Activated T-cell treated with anti-CD3 and anti-CD28 coated beads, Interleukin-2, amount 50 U/mL, for 4 hours (primary cell): ENCODE measurements around the gene KAT2B. TPM values are rescaled to one million over a fixed set of nuclear protein-coding genes. Genes with fewer than 3 reads are reported as not detected.

Experiments
- ATAC-seq, 2 donors: fragments of 200-7000 bp; cut with Tn5 transposase; one replicate each; pipeline ENCODE4 v1.10.0; 2021
- DNase-seq: peaks from one replicate; pipeline ENCODE4 v3.0.0-alpha.2; 2020
- H3K27me3 Mint-ChIP-seq: one replicate; pipeline ENCODE4 v1.8.0; 2021; ENCODE audit warnings: low read depth, mixed read lengths
- H3K36me3 Mint-ChIP-seq: one replicate; pipeline ENCODE4 v1.8.0; 2022; ENCODE audit warnings: mixed read lengths; ENCODE audit not compliant: insufficient read depth
- H3K4me1 Mint-ChIP-seq: one replicate; pipeline ENCODE4 v1.8.0; 2021; ENCODE audit warnings: low read depth, mixed read lengths
- H3K4me3 Mint-ChIP-seq: one replicate; pipeline ENCODE4 v1.8.0; 2021; ENCODE audit warnings: mild to moderate bottlenecking, moderate library complexity, mixed read lengths
- H3K9me3 Mint-ChIP-seq: one replicate; pipeline ENCODE4 v1.8.0; 2021; ENCODE audit warnings: mixed read lengths
- total RNA-seq, 3 donors: library from RNA; stranded (reverse); gene quantifications; one replicate each; pipeline ENCODE4 v1.2.1, GENCODE V29; 2021

KAT2B gene
- total RNA-seq, 3 donors from 2014 or later: 11.5 to 28.0 (median 18.9) TPM

- no peak for DNase-seq
- ATAC-seq: no peak
- Mint-ChIP-seq H3K9me3 (no peaks in the 10 kb centered on the region), H3K36me3 (peaks cover 11% of the 10 kb centered on the region), H3K4me3 (no peak overlapping the region), H3K27me3 (no peaks in the 10 kb centered on the region), H3K4me1 (peaks cover 71% of the 10 kb centered on the region)
These were observed 24.7 kb downstream of the KAT2B start for GRCh38 chr3:20064796-20065564.

GRCh38 chr3:20066079-20066478 lies 25.8 kb downstream of the KAT2B start:
- ATAC-seq: no peak
- no peak for DNase-seq
- no peak overlapping the region for H3K4me3 Mint-ChIP-seq
- no peaks in the 10 kb centered on the region for H3K9me3 Mint-ChIP-seq
- peaks cover 9% of the 10 kb centered on the region for H3K36me3 Mint-ChIP-seq
- peaks cover 63% of the 10 kb centered on the region for H3K4me1 Mint-ChIP-seq
- no peaks in the 10 kb centered on the region for H3K27me3 Mint-ChIP-seq

- H3K9me3 Mint-ChIP-seq: no peaks in the 10 kb centered on the region
- H3K27me3 Mint-ChIP-seq: no peaks in the 10 kb centered on the region
- H3K4me1 Mint-ChIP-seq: peaks cover 59% of the 10 kb centered on the region
- H3K4me3 Mint-ChIP-seq: no peak overlapping the region
- ATAC-seq (no peak), DNase-seq (no peak)
- peaks cover 12% of the 10 kb centered on the region for H3K36me3 Mint-ChIP-seq
These were observed 26.8 kb downstream of the KAT2B start for GRCh38 chr3:20066850-20067617.

- Mint-ChIP-seq H3K4me3 (no peak overlapping the region), H3K9me3 (no peaks in the 10 kb centered on the region), H3K4me1 (peaks cover 48% of the 10 kb centered on the region), H3K27me3 (no peaks in the 10 kb centered on the region), H3K36me3 (peaks cover 19% of the 10 kb centered on the region)
- no peak for DNase-seq
- no peak for ATAC-seq
These were observed 28.4 kb downstream of the KAT2B start for GRCh38 chr3:20068512-20069177.

GRCh38 chr3:20069178-20069532 lies 28.9 kb downstream of the KAT2B start:
- DNase-seq (no peak), ATAC-seq (no peak)
- Mint-ChIP-seq H3K36me3 (peaks cover 19% of the 10 kb centered on the region), H3K4me3 (no peak overlapping the region), H3K27me3 (no peaks in the 10 kb centered on the region), H3K4me1 (peaks cover 43% of the 10 kb centered on the region), H3K9me3 (no peaks in the 10 kb centered on the region)

GRCh38 chr3:20071175-20071574 lies 30.9 kb downstream of the KAT2B start:
- H3K4me1 Mint-ChIP-seq: peaks cover 28% of the 10 kb centered on the region
- DNase-seq (no peak), ATAC-seq (no peak)
- peaks cover 19% of the 10 kb centered on the region for H3K36me3 Mint-ChIP-seq
- no peak overlapping the region for H3K4me3 Mint-ChIP-seq
- no peaks in the 10 kb centered on the region for H3K27me3 Mint-ChIP-seq
- H3K9me3 Mint-ChIP-seq: no peaks in the 10 kb centered on the region

- no peak overlapping the region for H3K4me3 Mint-ChIP-seq
- ATAC-seq: no peak
- no peaks in the 10 kb centered on the region for H3K9me3 Mint-ChIP-seq
- peaks cover 26% of the 10 kb centered on the region for H3K4me1 Mint-ChIP-seq
- peaks cover 23% of the 10 kb centered on the region for H3K36me3 Mint-ChIP-seq
- no peak for DNase-seq
- H3K27me3 Mint-ChIP-seq: no peaks in the 10 kb centered on the region
These were observed 32.2 kb downstream of the KAT2B start for GRCh38 chr3:20072422-20072821.

GRCh38 chr3:20073068-20073467 lies 32.8 kb downstream of the KAT2B start:
- ATAC-seq: no peak
- no peak for DNase-seq
- H3K9me3 Mint-ChIP-seq: no peaks in the 10 kb centered on the region
- peaks cover 24% of the 10 kb centered on the region for H3K4me1 Mint-ChIP-seq
- H3K36me3 Mint-ChIP-seq: peaks cover 23% of the 10 kb centered on the region
- no peak overlapping the region for H3K4me3 Mint-ChIP-seq
- H3K27me3 Mint-ChIP-seq: no peaks in the 10 kb centered on the region

- Mint-ChIP-seq H3K9me3 (no peaks in the 10 kb centered on the region), H3K36me3 (peaks cover 21% of the 10 kb centered on the region), H3K27me3 (no peaks in the 10 kb centered on the region), H3K4me1 (peaks cover 18% of the 10 kb centered on the region), H3K4me3 (no peak overlapping the region)
- DNase-seq (no peak), ATAC-seq (no peak)
These were observed 33.4 kb downstream of the KAT2B start for GRCh38 chr3:20073683-20074082.

GRCh38 chr3:20074226-20075063 lies 34.2 kb downstream of the KAT2B start:
- peaks cover 13% of the 10 kb centered on the region for H3K4me1 Mint-ChIP-seq
- DNase-seq (no peak), ATAC-seq (no peak)
- H3K9me3 Mint-ChIP-seq: no peaks in the 10 kb centered on the region
- peaks cover 18% of the 10 kb centered on the region for H3K36me3 Mint-ChIP-seq
- no peaks in the 10 kb centered on the region for H3K27me3 Mint-ChIP-seq
- no peak overlapping the region for H3K4me3 Mint-ChIP-seq

GRCh38 chr3:20075197-20075596 lies 35.0 kb downstream of the KAT2B start:
- peaks cover 23% of the 10 kb centered on the region for H3K36me3 Mint-ChIP-seq
- no peak for DNase-seq
- peaks cover 12% of the 10 kb centered on the region for H3K4me1 Mint-ChIP-seq
- H3K9me3 Mint-ChIP-seq: no peaks in the 10 kb centered on the region
- no peak for ATAC-seq
- no peaks in the 10 kb centered on the region for H3K27me3 Mint-ChIP-seq
- H3K4me3 Mint-ChIP-seq: no peak overlapping the region

GRCh38 chr3:20076296-20076997 lies 36.2 kb downstream of the KAT2B start:
- Mint-ChIP-seq H3K4me1 (peaks cover 24% of the 10 kb centered on the region), H3K9me3 (no peaks in the 10 kb centered on the region), H3K4me3 (no peak overlapping the region), H3K27me3 (no peaks in the 10 kb centered on the region), H3K36me3 (peaks cover 28% of the 10 kb centered on the region)
- ATAC-seq (no peak), DNase-seq (no peak)

- H3K9me3 Mint-ChIP-seq: no peaks in the 10 kb centered on the region
- ATAC-seq (no peak), DNase-seq (no peak)
- no peaks in the 10 kb centered on the region for H3K27me3 Mint-ChIP-seq
- peaks cover 25% of the 10 kb centered on the region for H3K4me1 Mint-ChIP-seq
- H3K4me3 Mint-ChIP-seq: no peak overlapping the region
- peaks cover 25% of the 10 kb centered on the region for H3K36me3 Mint-ChIP-seq
These were observed 36.8 kb downstream of the KAT2B start for GRCh38 chr3:20077068-20077467.
